Measurements from ENCODE around the gene B3GALNT2. TPM values are rescaled to one million over a fixed set of nuclear protein-coding genes. Genes with fewer than 3 reads are reported as not detected.

Gene B3GALNT2
- total RNA-seq, result 77.9 and 99.5 TPM in 2 replicates

DNA sequence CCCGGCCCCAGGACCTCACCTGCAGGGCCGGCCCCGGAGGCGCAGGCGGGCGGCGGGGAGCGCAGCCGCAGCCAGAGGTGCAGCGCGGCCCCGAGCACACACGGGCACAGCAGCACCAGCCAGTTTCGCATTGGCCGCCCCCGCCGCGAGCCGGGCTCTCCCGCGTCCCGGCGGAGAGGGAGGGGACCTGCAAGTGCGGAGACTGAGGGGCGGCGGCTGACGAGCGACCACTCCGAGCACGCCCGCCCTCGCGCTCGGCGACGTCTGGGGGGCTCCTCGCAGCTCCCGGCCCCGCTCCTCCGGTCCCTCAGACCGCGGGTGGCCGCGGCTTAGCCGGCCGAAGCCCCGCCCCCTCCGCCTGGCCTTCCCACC lies at the start of gene B3GALNT2:
Gene B3GALNT2, minus strand, starts transcription at position 331 of the 372 bp plus-strand sequence. Its CDS starts 200 bp downstream, at position 131.

Other genes with a start within 250 kb of the B3GALNT2 start
- 26.7 and 37.6 TPM in 2 replicates for gene ARID4B, start 176.3 kb downstream of the B3GALNT2 start, total RNA-seq
- gene GGPS1, start 175.9 kb downstream of the B3GALNT2 start, total RNA-seq, result 31.1 and 40.3 TPM in 2 replicates
- gene TBCE, start 137.0 kb downstream of the B3GALNT2 start, total RNA-seq, result 17.4 and 26.7 TPM in 2 replicates
- gene GNG4, start 145.3 kb upstream of the B3GALNT2 start, total RNA-seq, result 0.57 TPM in 1 of 2 replicates, not detected in the other